Keratinocyte (primary cell): ENCODE results near the gene SMCHD1. TPM values are rescaled to one million over a fixed set of nuclear protein-coding genes. Genes with fewer than 3 reads are reported as not detected.

ENCODE experiments used
- DNase-seq: peaks from one replicate; pipeline ENCODE4 v3.0.0-alpha.2; 2011; ENCODE audit warnings: low read depth, missing footprints, low spot score
- FAIRE-seq: peaks from 2 replicates; lab custom pipeline; 2011; peaks lifted over from hg19 to GRCh38; lab: Jason Lieb, UNC
- H2AFZ ChIP-seq: 2 replicates; pipeline ENCODE4 v1.6.0; 2012; ENCODE audit warnings: low read length, control low read depth, inconsistent platforms; ENCODE audit not compliant: control insufficient read depth
- H3K27ac ChIP-seq: 2 replicates; pipeline ENCODE4 v1.5.1; 2011; ENCODE audit warnings: low read length; ENCODE audit not compliant: control insufficient read depth, insufficient read depth
- H3K27me3 ChIP-seq: 3 replicates; pipeline ENCODE4 v1.6.0; 2011; ENCODE audit warnings: low read length; ENCODE audit not compliant: control insufficient read depth, insufficient read depth; ENCODE audit errors: extremely low read depth
- H3K36me3 ChIP-seq, 2 experiments: 2 replicates in 1 of 2; 3 replicates in 1 of 2; pipeline ENCODE4 v1.5.1; 2011; ENCODE audit warnings: low read length in 2 of 2, mild to moderate bottlenecking in 1 of 2; ENCODE audit not compliant: control insufficient read depth in 2 of 2, insufficient read depth in 2 of 2; ENCODE audit errors: extremely low read depth in 1 of 2
- H3K4me1 ChIP-seq: 3 replicates; pipeline ENCODE4 v1.5.1; 2011; ENCODE audit warnings: low read length; ENCODE audit not compliant: control insufficient read depth, insufficient read depth; ENCODE audit errors: extremely low read depth
- H3K4me2 ChIP-seq: 3 replicates; pipeline ENCODE4 v1.6.0; 2011; ENCODE audit warnings: low read depth, low read length; ENCODE audit not compliant: control insufficient read depth, insufficient read depth; ENCODE audit errors: extremely low read depth
- H3K4me3 ChIP-seq, 3 experiments: fragments of 200-600 bp in 1 of 3; sonication (generic) in 1 of 3; 2 replicates in 2 of 3; 3 replicates in 1 of 3; pipeline ENCODE4 v1.5.1; 2011 to 2016; ENCODE audit warnings: low read length in 3 of 3, mild to moderate bottlenecking in 3 of 3, control low read depth in 2 of 3, inconsistent platforms in 1 of 3, low read depth in 1 of 3, mixed read lengths in 1 of 3, mixed run types in 1 of 3, moderate library complexity in 1 of 3; ENCODE audit not compliant: control insufficient read depth in 2 of 3, insufficient read depth in 2 of 3; ENCODE audit errors: extremely low read depth in 1 of 3
- H3K79me2 ChIP-seq: 2 replicates; pipeline ENCODE4 v1.6.0; 2012; ENCODE audit warnings: low read length; ENCODE audit not compliant: control insufficient read depth, insufficient read depth
- H3K9ac ChIP-seq: 3 replicates; pipeline ENCODE4 v1.6.0; 2011; ENCODE audit warnings: low read length; ENCODE audit not compliant: control insufficient read depth, insufficient read depth; ENCODE audit errors: extremely low read depth
- H3K9me1 ChIP-seq: 3 replicates; pipeline ENCODE4 v1.6.0; 2011; ENCODE audit warnings: low read length; ENCODE audit not compliant: control insufficient read depth, insufficient read depth; ENCODE audit errors: extremely low read depth
- H3K9me3 ChIP-seq: 2 replicates; pipeline ENCODE4 v1.5.1; 2012; ENCODE audit warnings: low read depth, low read length; ENCODE audit not compliant: control insufficient read depth
- H4K20me1 ChIP-seq: 3 replicates; pipeline ENCODE4 v1.6.0; 2011; ENCODE audit warnings: low read length; ENCODE audit not compliant: control insufficient read depth, insufficient read depth; ENCODE audit errors: extremely low read depth
- EZH2 ChIP-seq: IDR thresholded peaks from one replicate; pipeline ENCODE4 v1.6.1; 2012; ENCODE audit warnings: inconsistent platforms, mild to moderate bottlenecking, low read length, moderate library complexity
- dilution Hi-C: fragments of 300-500 bp; cut with MboI; formaldehyde crosslinking; loops from one replicate; pipeline ENCODE4 v1.7.0; 2020; ENCODE audit warnings: low sequenced_read_pairs; ENCODE audit not compliant: extremely low pct_ligation_motif_present
- polyA plus RNA-seq, 5 experiments: library from polyadenylated mRNA; depleted of rRNA in 3 of 5; stranded (reverse) in 3 of 5; stranded (forward) in 1 of 5; unstranded in 1 of 5; fragments of >200 nt; gene quantifications; 1 replicate in 1 of 5; 2 replicates in 3 of 5; 3 replicates in 1 of 5; pipeline versions ENCODE4 v1.2.1 to v1.2.3, GENCODE V29; 2011 to 2012; ENCODE audit warnings: missing spikeins in 2 of 5, low read depth in 1 of 5, low replicate concordance in 1 of 5
- TF ChIP-seq, protein P1 (sequence below), 3 experiments: IDR thresholded peaks in 1 of 3; conservative IDR thresholded peaks in 1 of 3; optimal IDR thresholded peaks in 1 of 3; 2 replicates in 2 of 3; 3 replicates in 1 of 3; pipeline versions ENCODE3 to v1.5.1; 2011; ENCODE audit warnings: low read length in 3 of 3, mild to moderate bottlenecking in 3 of 3, moderate library complexity in 2 of 3, control low read depth in 1 of 3, inconsistent platforms in 1 of 3; ENCODE audit not compliant: insufficient read depth in 2 of 3; ENCODE audit errors: extremely low read depth in 1 of 3

Gene SMCHD1
- polyA plus RNA-seq, 1 donor (not counting 4 experiments of a cell fraction or from before 2014, with no cell fraction given): 18.5 TPM

DNA sequence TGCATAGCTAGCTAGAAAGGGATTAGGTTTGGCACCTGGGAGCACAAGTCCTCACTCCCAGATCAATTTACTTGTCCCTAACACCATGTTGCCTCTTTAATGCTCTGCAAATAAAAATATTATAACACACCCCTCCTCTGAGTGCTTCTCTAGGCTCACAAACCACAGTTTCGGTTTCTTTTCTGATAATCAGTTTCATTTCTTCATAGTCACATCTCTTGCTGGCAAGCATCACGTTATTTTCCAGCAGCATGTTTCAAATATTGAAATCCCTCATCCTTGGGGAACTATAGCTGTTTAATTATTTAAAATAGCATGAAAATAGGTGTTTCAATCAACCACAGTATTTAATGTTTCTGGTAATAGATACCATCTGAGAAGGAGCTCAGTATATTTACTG is 13.9 kb upstream of the SMCHD1 start:
- Histone ChIP-seq H3K27me3 (no peaks in the 10 kb centered on the region), H3K4me1 (no peaks in the 10 kb centered on the region), H3K4me3 (no peak overlapping the region), H3K36me3 (no peaks in the 10 kb centered on the region), H3K9me1 (no peaks in the 10 kb centered on the region), H4K20me1 (no peaks in the 10 kb centered on the region), H3K79me2 (no peaks in the 10 kb centered on the region), H3K9ac (no peak overlapping the region), H3K27ac (no peak overlapping the region), H2AFZ (no peak overlapping the region), H3K4me2 (no peak overlapping the region), H3K9me3 (no peaks in the 10 kb centered on the region)
- TF ChIP-seq EZH2: no peak
- TF ChIP-seq, protein P1, sequence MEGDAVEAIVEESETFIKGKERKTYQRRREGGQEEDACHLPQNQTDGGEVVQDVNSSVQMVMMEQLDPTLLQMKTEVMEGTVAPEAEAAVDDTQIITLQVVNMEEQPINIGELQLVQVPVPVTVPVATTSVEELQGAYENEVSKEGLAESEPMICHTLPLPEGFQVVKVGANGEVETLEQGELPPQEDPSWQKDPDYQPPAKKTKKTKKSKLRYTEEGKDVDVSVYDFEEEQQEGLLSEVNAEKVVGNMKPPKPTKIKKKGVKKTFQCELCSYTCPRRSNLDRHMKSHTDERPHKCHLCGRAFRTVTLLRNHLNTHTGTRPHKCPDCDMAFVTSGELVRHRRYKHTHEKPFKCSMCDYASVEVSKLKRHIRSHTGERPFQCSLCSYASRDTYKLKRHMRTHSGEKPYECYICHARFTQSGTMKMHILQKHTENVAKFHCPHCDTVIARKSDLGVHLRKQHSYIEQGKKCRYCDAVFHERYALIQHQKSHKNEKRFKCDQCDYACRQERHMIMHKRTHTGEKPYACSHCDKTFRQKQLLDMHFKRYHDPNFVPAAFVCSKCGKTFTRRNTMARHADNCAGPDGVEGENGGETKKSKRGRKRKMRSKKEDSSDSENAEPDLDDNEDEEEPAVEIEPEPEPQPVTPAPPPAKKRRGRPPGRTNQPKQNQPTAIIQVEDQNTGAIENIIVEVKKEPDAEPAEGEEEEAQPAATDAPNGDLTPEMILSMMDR (optimal IDR thresholded peaks at IDR 0.05 in 1 of 3, IDR thresholded peaks at IDR 0.05 in 1 of 3, conservative IDR thresholded peaks at IDR 0.05 in 1 of 3; ENCODE audit: extremely low read depth in 1 of 3, insufficient read depth in 2 of 3, low read length in 3 of 3): no peak
- DNase-seq (no peak), FAIRE-seq (no peak)
- dilution Hi-C loops: no loop called here

DNA sequence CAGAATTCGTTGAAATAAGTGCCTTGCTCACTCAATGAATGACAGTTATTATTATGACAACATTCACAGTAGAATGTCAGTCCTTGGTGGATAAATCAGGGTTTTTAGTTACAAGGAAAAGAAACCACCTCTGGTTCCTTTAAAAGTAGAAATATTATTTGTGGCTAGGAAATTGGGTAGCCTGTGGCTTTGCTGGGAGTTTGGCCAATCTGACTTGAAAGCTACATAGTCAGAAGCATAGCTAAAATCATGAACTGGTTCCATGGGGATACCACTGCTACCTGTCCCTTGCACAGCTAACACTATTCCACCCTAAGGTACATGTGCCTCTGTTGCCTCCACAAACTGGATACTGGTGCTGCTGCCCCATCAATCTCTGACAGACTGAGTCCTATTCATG is 12.8 kb upstream of the SMCHD1 start:
- no peak overlapping the region for H3K27ac ChIP-seq
- no peaks in the 10 kb centered on the region for H3K36me3 ChIP-seq
- no peak for DNase-seq

More for the DNA sequence above, 12.8 kb upstream of the SMCHD1 start:
- no peak for FAIRE-seq
- Histone ChIP-seq H3K4me3 (no peak overlapping the region), H2AFZ (no peak overlapping the region), H3K4me2 (no peak overlapping the region), H3K9me1 (no peaks in the 10 kb centered on the region), H4K20me1 (no peaks in the 10 kb centered on the region), H3K4me1 (no peaks in the 10 kb centered on the region), H3K79me2 (no peaks in the 10 kb centered on the region), H3K9ac (no peak overlapping the region), H3K9me3 (no peaks in the 10 kb centered on the region), H3K27me3 (no peaks in the 10 kb centered on the region)
- TF ChIP-seq, protein P1 (optimal IDR thresholded peaks at IDR 0.05 in 1 of 3, IDR thresholded peaks at IDR 0.05 in 1 of 3, conservative IDR thresholded peaks at IDR 0.05 in 1 of 3; ENCODE audit: extremely low read depth in 1 of 3, insufficient read depth in 2 of 3, low read length in 3 of 3): no peak
- no peak for TF ChIP-seq EZH2
- dilution Hi-C loops: no loop called here
